ENCODE results near the gene CD300LF. TPM values are rescaled to one million over a fixed set of nuclear protein-coding genes. Genes with fewer than 3 reads are reported as not detected.

Gene CD300LF
- total and polyA plus RNA-seq, 2 donors (not counting 1 experiment from before 2014, with no cell fraction given): 0.52 to 1.1 TPM

DNA sequence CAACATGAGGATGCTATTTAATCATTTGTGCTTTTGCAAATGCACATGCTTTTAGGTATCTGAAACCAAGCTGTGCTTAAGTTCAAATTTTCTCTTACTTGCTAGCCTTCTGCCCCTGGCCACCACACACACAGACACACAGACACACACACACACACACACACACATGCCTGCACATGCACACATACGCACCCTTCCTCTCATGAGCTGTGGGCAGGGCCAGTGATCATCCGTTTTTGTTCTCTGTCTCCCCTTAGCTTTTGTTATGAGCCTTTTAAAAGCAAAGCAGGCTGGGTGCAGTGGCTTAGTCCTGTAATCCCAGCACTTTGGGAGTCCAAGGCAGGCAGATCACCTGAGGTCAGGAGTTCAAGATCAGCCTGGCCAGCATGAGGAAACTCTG lies 34.2 kb downstream of the CD300LF start:
- H2AFZ ChIP-seq (ENCODE audit: insufficient read depth, low read depth, low read length, poor library complexity, severe bottlenecking): no peak overlapping the region
- ChIA-PET POLR2A (no interaction called here), CTCF (interaction anchor here (0.6 to 6.1 kb wide), 4 partner anchors 14 to 111 kb away, joined by 3 to 33 read pairs (median 8); partner anchors contain the start of genes CD300H and RAB37)
- H4K20me1 ChIP-seq (ENCODE audit: control insufficient read depth, insufficient read depth, low read length, poor library complexity, severe bottlenecking): no peaks in the 10 kb centered on the region
- peaks cover 0 to 20% (median 9%) of the 10 kb centered on the region in 4 experiments for H3K27me3 ChIP-seq (replicated peaks in 1 of 4; ENCODE audit: control extremely low read depth in 1 of 4, control insufficient read depth in 3 of 4, insufficient read depth in 4 of 4, low read length in 3 of 4)
- H3K9me3 Mint-ChIP-seq (ENCODE audit: insufficient read depth): no peaks in the 10 kb centered on the region
- peak overlapping the region; percentile 36 for H3K4me2 ChIP-seq (replicated peaks; ENCODE audit: low read depth, low read length, poor library complexity, severe bottlenecking)
- no peak for DNase-seq
- WGBS (ENCODE audit: insufficient coverage): 43% methylated on average over 1 of the region's 2 CpGs
- no peaks in the 10 kb centered on the region for H3K9me3 ChIP-seq (ENCODE audit: control extremely low read depth in 1 of 3, control insufficient read depth in 2 of 3, insufficient read depth in 1 of 3, low read length in 2 of 3)
- TF ChIP-seq, protein P1, sequence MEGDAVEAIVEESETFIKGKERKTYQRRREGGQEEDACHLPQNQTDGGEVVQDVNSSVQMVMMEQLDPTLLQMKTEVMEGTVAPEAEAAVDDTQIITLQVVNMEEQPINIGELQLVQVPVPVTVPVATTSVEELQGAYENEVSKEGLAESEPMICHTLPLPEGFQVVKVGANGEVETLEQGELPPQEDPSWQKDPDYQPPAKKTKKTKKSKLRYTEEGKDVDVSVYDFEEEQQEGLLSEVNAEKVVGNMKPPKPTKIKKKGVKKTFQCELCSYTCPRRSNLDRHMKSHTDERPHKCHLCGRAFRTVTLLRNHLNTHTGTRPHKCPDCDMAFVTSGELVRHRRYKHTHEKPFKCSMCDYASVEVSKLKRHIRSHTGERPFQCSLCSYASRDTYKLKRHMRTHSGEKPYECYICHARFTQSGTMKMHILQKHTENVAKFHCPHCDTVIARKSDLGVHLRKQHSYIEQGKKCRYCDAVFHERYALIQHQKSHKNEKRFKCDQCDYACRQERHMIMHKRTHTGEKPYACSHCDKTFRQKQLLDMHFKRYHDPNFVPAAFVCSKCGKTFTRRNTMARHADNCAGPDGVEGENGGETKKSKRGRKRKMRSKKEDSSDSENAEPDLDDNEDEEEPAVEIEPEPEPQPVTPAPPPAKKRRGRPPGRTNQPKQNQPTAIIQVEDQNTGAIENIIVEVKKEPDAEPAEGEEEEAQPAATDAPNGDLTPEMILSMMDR (IDR thresholded peaks at IDR 0.05): no peak
- TF ChIP-seq EZH2 (IDR thresholded peaks at IDR 0.05; ENCODE audit: borderline replicate concordance, insufficient read depth, low read depth, low read length, poor library complexity, severe bottlenecking): no peak
- H3K27me3 Mint-ChIP-seq: peaks cover 32% of the 10 kb centered on the region
- no peak overlapping the region for H3K27ac ChIP-seq (ENCODE audit: low read length in 2 of 2)
- no peak overlapping the region for H3K9ac ChIP-seq (ENCODE audit: low read length)
- H3K4me1 Mint-ChIP-seq: peaks cover 27% of the 10 kb centered on the region
- no peak for ATAC-seq (ENCODE audit: low read depth)
- peaks cover 22 to 23% of the 10 kb centered on the region in 2 donors for H3K4me1 ChIP-seq (ENCODE audit: control insufficient read depth in 2 of 2, insufficient read depth in 2 of 2, low read length in 2 of 2)
- H3K4me3 Mint-ChIP-seq: peak overlapping the region; percentile 58
- no peaks in the 10 kb centered on the region for H3K36me3 ChIP-seq (replicated peaks in 1 of 2; ENCODE audit: control extremely low read depth in 1 of 2, control insufficient read depth in 1 of 2, extremely low read depth in 1 of 2, insufficient read depth in 2 of 2, low read length in 1 of 2)
- intact Hi-C loops (cut with micrococcal nuclease): no loop called here
- H3K27ac Mint-ChIP-seq: peak overlapping the region; percentile 71
- peak overlapping the region in 1 of 5 experiments; percentile 2 for H3K4me3 ChIP-seq (ENCODE audit: control extremely low read depth in 1 of 5, extremely low read depth in 1 of 5, insufficient read depth in 1 of 5, low read depth in 2 of 5, low read length in 4 of 5)
- no peaks in the 10 kb centered on the region for H3K79me2 ChIP-seq (ENCODE audit: control insufficient read depth, insufficient read depth, low read length)

Measured in B cell (primary cell).